ENCODE data around the gene PSMC3IP. TPM values are rescaled to one million over a fixed set of nuclear protein-coding genes. Genes with fewer than 3 reads are reported as not detected.
"Not testable (repeated sequence)": the region's sequence is repeated elsewhere in the genome, so short reads cannot be mapped to it uniquely, and the experiment has no call there.

The PSMC3IP gene
- polyA plus RNA-seq, 3 donors = 1.2 TPM; not detected in 2

DNA sequence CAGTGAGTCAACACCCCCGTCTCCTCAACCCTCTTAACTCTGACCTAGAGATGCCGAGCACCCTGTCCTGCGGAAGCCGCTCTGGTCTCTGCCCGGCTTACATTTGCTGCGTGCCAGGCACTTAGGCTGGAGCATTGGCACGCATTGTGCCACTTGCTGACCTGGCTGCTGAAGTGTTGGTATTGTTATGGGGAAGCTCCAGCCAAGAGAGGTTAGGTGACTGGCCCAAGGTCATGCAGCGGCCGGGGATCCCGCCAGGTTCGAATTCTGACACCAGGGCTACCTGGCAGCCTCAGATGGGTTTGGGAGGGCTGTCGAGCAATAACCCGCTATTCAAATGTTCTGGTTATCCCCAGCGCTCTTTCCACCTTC, 29.8 kb downstream of the PSMC3IP start:
- TF ChIP-seq, protein P1, sequence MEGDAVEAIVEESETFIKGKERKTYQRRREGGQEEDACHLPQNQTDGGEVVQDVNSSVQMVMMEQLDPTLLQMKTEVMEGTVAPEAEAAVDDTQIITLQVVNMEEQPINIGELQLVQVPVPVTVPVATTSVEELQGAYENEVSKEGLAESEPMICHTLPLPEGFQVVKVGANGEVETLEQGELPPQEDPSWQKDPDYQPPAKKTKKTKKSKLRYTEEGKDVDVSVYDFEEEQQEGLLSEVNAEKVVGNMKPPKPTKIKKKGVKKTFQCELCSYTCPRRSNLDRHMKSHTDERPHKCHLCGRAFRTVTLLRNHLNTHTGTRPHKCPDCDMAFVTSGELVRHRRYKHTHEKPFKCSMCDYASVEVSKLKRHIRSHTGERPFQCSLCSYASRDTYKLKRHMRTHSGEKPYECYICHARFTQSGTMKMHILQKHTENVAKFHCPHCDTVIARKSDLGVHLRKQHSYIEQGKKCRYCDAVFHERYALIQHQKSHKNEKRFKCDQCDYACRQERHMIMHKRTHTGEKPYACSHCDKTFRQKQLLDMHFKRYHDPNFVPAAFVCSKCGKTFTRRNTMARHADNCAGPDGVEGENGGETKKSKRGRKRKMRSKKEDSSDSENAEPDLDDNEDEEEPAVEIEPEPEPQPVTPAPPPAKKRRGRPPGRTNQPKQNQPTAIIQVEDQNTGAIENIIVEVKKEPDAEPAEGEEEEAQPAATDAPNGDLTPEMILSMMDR (IDR thresholded peaks at IDR 0.05) = no peak
- peaks cover 20 to 31% (median 26%) of the 10 kb centered on the region in 3 donors for H3K27me3 Mint-ChIP-seq (ENCODE audit: low read depth in 3 of 3)
- H3K4me1 Mint-ChIP-seq = peaks cover 15% of the 10 kb centered on the region
- WGBS (ENCODE audit: insufficient coverage) = 94% methylated on average over 14 of the region's 14 CpGs
- intact Hi-C loops (cut with micrococcal nuclease) = no loop called here
- peak overlapping the region in 1 of 2 donors; percentile 53 for H3K4me3 Mint-ChIP-seq
- peaks cover 18 to 20% of the 10 kb centered on the region in 2 donors for H3K36me3 ChIP-seq (replicated peaks in 1 of 2; ENCODE audit: control insufficient read depth in 1 of 2, insufficient read depth in 2 of 2, low read length in 2 of 2)
- no peaks in the 10 kb centered on the region for H3K9me3 ChIP-seq (replicated peaks in 1 of 2; ENCODE audit: control insufficient read depth in 1 of 2, insufficient read depth in 1 of 2, low read length in 2 of 2)
- peaks cover 0 to 4% (median 0%) of the 10 kb centered on the region in 7 donors for H3K9me3 Mint-ChIP-seq
- peaks cover 6 to 9% of the 10 kb centered on the region in 2 donors for H3K4me1 ChIP-seq (ENCODE audit: control insufficient read depth in 1 of 2, insufficient read depth in 2 of 2, low read length in 2 of 2)
- H3K4me2 ChIP-seq (replicated peaks; ENCODE audit: extremely low read depth, low read length, poor library complexity, severe bottlenecking) = no peak overlapping the region
- no peaks in the 10 kb centered on the region for H3K79me2 ChIP-seq (ENCODE audit: insufficient read depth, low read length)
- DNase-seq = no peak
- peaks cover 11 to 20% of the 10 kb centered on the region in 2 donors for H3K27me3 ChIP-seq (ENCODE audit: control insufficient read depth in 2 of 2, insufficient read depth in 2 of 2, low read length in 2 of 2)
- no peak overlapping the region for H3K9ac ChIP-seq (ENCODE audit: insufficient read depth, low read length, poor library complexity, severe bottlenecking)
- no peak overlapping the region for H3K27ac ChIP-seq (ENCODE audit: low read depth in 1 of 2, low read length in 2 of 2)
- H2AFZ ChIP-seq (ENCODE audit: insufficient read depth, low read depth, low read length, poor library complexity, severe bottlenecking) = no peak overlapping the region
- H3K4me3 ChIP-seq (replicated peaks in 1 of 3; ENCODE audit: low read depth in 2 of 3, low read length in 3 of 3) = no peak overlapping the region
- no peak overlapping the region for H3K27ac Mint-ChIP-seq
- peaks cover 32 to 47% of the 10 kb centered on the region in 2 donors for H3K36me3 Mint-ChIP-seq
- peaks cover 29% of the 10 kb centered on the region for H4K20me1 ChIP-seq (ENCODE audit: insufficient read depth, low read length)

DNA sequence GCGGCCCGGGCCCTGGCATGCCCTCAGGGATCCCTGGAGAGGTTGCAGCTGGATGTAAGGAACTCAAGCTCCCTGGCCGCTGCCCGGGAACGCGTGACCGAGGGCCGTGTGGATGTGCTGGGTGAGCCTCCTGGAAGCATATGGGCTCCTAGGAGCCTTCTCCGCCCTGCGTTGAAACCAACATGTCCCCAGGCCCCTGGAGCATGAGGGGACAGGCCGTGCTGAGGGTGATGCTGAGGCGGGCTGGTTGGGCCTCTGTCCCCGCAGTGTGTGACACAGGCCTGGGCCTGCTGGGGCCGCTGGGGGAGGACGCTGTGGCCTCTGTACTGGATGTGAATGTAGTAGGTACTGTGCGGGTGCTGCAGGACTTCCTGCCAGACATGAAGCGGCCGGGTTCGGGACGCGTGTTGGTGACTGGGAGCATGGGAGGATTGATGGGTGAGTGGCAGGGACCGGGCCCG, 30.5 kb downstream of the PSMC3IP start:
- Mint-ChIP-seq H3K4me3 (peak overlapping the region in 1 of 2 donors; percentile 42), H3K9me3 (peaks cover 0 to 4% (median 0%) of the 10 kb centered on the region in 7 donors), H3K4me1 (peaks cover 12% of the 10 kb centered on the region), H3K36me3 (peaks cover 34 to 52% of the 10 kb centered on the region in 2 donors), H3K27ac (peak overlapping the region in 1 of 7 donors; percentile 38), H3K27me3 (ENCODE audit: low read depth in 3 of 3) (peaks cover 20 to 31% (median 26%) of the 10 kb centered on the region in 3 donors)
- H3K4me1 ChIP-seq (ENCODE audit: control insufficient read depth in 1 of 2, insufficient read depth in 2 of 2, low read length in 2 of 2) = peaks cover 6 to 9% of the 10 kb centered on the region in 2 donors
- WGBS (ENCODE audit: insufficient coverage) = 96% methylated on average over 18 of the region's 23 CpGs
- H3K27me3 ChIP-seq (ENCODE audit: control insufficient read depth in 2 of 2, insufficient read depth in 2 of 2, low read length in 2 of 2) = peaks cover 11 to 20% of the 10 kb centered on the region in 2 donors
- no peak overlapping the region for H3K9ac ChIP-seq (ENCODE audit: insufficient read depth, low read length, poor library complexity, severe bottlenecking)
- TF ChIP-seq, protein P1 (IDR thresholded peaks at IDR 0.05) = no peak
- no peak overlapping the region for H3K4me3 ChIP-seq (replicated peaks in 1 of 3; ENCODE audit: low read depth in 2 of 3, low read length in 3 of 3)
- H4K20me1 ChIP-seq (ENCODE audit: insufficient read depth, low read length) = peaks cover 29% of the 10 kb centered on the region
- intact Hi-C loops (cut with micrococcal nuclease) = no loop called here
- no peaks in the 10 kb centered on the region for H3K9me3 ChIP-seq (replicated peaks in 1 of 2; ENCODE audit: control insufficient read depth in 1 of 2, insufficient read depth in 1 of 2, low read length in 2 of 2)
- H3K36me3 ChIP-seq (replicated peaks in 1 of 2; ENCODE audit: control insufficient read depth in 1 of 2, insufficient read depth in 2 of 2, low read length in 2 of 2) = peaks cover 23 to 26% of the 10 kb centered on the region in 2 donors
- no peaks in the 10 kb centered on the region for H3K79me2 ChIP-seq (ENCODE audit: insufficient read depth, low read length)
- no peak overlapping the region for H3K27ac ChIP-seq (ENCODE audit: low read depth in 1 of 2, low read length in 2 of 2)
- no peak overlapping the region for H3K4me2 ChIP-seq (replicated peaks; ENCODE audit: extremely low read depth, low read length, poor library complexity, severe bottlenecking)
- H2AFZ ChIP-seq (ENCODE audit: insufficient read depth, low read depth, low read length, poor library complexity, severe bottlenecking) = no peak overlapping the region
- no peak for DNase-seq

- H3K9me3 Mint-ChIP-seq = not testable (repeated sequence)
- H3K36me3 ChIP-seq (replicated peaks in 1 of 2; ENCODE audit: control insufficient read depth in 1 of 2, insufficient read depth in 2 of 2, low read length in 2 of 2) = peaks cover 31 to 37% of the 10 kb centered on the region in 2 donors
Observed at GRCh38 chr17:42545755-42546505, 31.6 kb downstream of the PSMC3IP start.

More at GRCh38 chr17:42545755-42546505, 31.6 kb downstream of the PSMC3IP start:
- peaks cover 11 to 20% of the 10 kb centered on the region in 2 donors for H3K27me3 ChIP-seq (ENCODE audit: control insufficient read depth in 2 of 2, insufficient read depth in 2 of 2, low read length in 2 of 2)
- H3K4me3 ChIP-seq (replicated peaks in 1 of 3; ENCODE audit: low read depth in 2 of 3, low read length in 3 of 3); H3K4me2 ChIP-seq (replicated peaks; ENCODE audit: extremely low read depth, low read length, poor library complexity, severe bottlenecking); intact Hi-C loops (cut with micrococcal nuclease); H3K27ac ChIP-seq (ENCODE audit: low read depth in 1 of 2, low read length in 2 of 2); H2AFZ ChIP-seq (ENCODE audit: insufficient read depth, low read depth, low read length, poor library complexity, severe bottlenecking); H3K4me3 Mint-ChIP-seq; H3K27ac Mint-ChIP-seq; H3K9me3 ChIP-seq (replicated peaks in 1 of 2; ENCODE audit: control insufficient read depth in 1 of 2, insufficient read depth in 1 of 2, low read length in 2 of 2); H3K9ac ChIP-seq (ENCODE audit: insufficient read depth, low read length, poor library complexity, severe bottlenecking); DNase-seq; H3K4me1 Mint-ChIP-seq; H3K79me2 ChIP-seq (ENCODE audit: insufficient read depth, low read length); H3K4me1 ChIP-seq (ENCODE audit: control insufficient read depth in 1 of 2, insufficient read depth in 2 of 2, low read length in 2 of 2): not testable (repeated sequence)
- Mint-ChIP-seq H3K36me3 (peaks cover 44 to 60% of the 10 kb centered on the region in 2 donors), H3K27me3 (ENCODE audit: low read depth in 3 of 3) (peaks cover 20 to 31% (median 26%) of the 10 kb centered on the region in 3 donors)
- H4K20me1 ChIP-seq (ENCODE audit: insufficient read depth, low read length) = peaks cover 29% of the 10 kb centered on the region
- 94% methylated on average over 2 of the region's 9 CpGs for WGBS (ENCODE audit: insufficient coverage)

Data from CD14-positive monocyte (primary cell).